Measurements from ENCODE around the gene TP73. TPM values are rescaled to one million over a fixed set of nuclear protein-coding genes. Genes with fewer than 3 reads are reported as not detected.

Gene TP73
- total RNA-seq, 4 donors from 2014 or later: 0.30 to 0.76 TPM; not detected in 2

- TF ChIP-seq CTCF (IDR thresholded peaks at IDR 0.05) (no peak), POLR2A (IDR thresholded peaks at IDR 0.05) (no peak)
- no peaks in the 10 kb centered on the region for H3K27me3 ChIP-seq
- H3K4me3 ChIP-seq: no peak overlapping the region
- intact Hi-C loops (cut with DNase I; ENCODE audit: low total_unique reads): no loop called here
- H3K36me3 ChIP-seq: no peaks in the 10 kb centered on the region
- DNase-seq: no peak
- H3K4me1 ChIP-seq: no peaks in the 10 kb centered on the region
- no peak overlapping the region for H3K27ac ChIP-seq
- no peaks in the 10 kb centered on the region for H3K9me3 ChIP-seq
These were observed 46.5 kb downstream of the TP73 start for GRCh38 chr1:3698660-3699408.

GRCh38 chr1:3699596-3699995, 47.3 kb downstream of the TP73 start:
- Histone ChIP-seq H3K9me3 (no peaks in the 10 kb centered on the region), H3K36me3 (no peaks in the 10 kb centered on the region), H3K27me3 (no peaks in the 10 kb centered on the region), H3K4me3 (no peak overlapping the region), H3K27ac (no peak overlapping the region), H3K4me1 (no peaks in the 10 kb centered on the region)
- no peak for TF ChIP-seq CTCF (IDR thresholded peaks at IDR 0.05)
- no peak for TF ChIP-seq POLR2A (IDR thresholded peaks at IDR 0.05)
- intact Hi-C loops (cut with DNase I; ENCODE audit: low total_unique reads): no loop called here
- no peak for DNase-seq

DNA sequence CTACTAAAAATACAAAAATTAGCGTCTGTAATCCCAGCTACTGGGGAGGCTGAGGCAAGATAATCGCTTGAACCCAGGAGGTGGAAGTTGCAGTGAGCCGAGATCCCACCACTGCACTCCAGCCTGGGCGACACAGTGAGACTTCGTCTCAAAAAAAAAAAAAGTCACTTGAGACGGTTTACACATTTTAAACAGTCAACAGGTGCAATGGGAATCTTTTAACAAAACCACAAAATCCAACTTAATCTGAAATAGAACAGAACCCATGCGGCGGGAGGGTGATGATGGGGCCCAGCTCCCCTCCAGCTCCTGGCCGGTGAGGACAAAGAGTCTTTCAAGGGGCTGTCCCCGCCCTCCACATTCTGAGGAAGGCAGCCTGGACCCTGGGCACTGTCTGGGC, 48.3 kb downstream of the TP73 start:
- Histone ChIP-seq H3K27ac (no peak overlapping the region), H3K4me1 (no peaks in the 10 kb centered on the region), H3K4me3 (no peak overlapping the region), H3K9me3 (no peaks in the 10 kb centered on the region), H3K36me3 (no peaks in the 10 kb centered on the region), H3K27me3 (no peaks in the 10 kb centered on the region)
- intact Hi-C loops (cut with DNase I; ENCODE audit: low total_unique reads): no loop called here
- no peak for TF ChIP-seq CTCF (IDR thresholded peaks at IDR 0.05)
- TF ChIP-seq POLR2A (IDR thresholded peaks at IDR 0.05): no peak
- no peak for DNase-seq

- no peaks in the 10 kb centered on the region for H3K4me1 ChIP-seq
- no peak overlapping the region for H3K4me3 ChIP-seq
- H3K36me3 ChIP-seq: no peaks in the 10 kb centered on the region
- H3K27ac ChIP-seq: no peak overlapping the region
- H3K9me3 ChIP-seq: no peaks in the 10 kb centered on the region
- TF ChIP-seq CTCF (IDR thresholded peaks at IDR 0.05) (no peak), POLR2A (IDR thresholded peaks at IDR 0.05) (no peak)
- DNase-seq: no peak
- intact Hi-C loops (cut with DNase I; ENCODE audit: low total_unique reads): no loop called here
- H3K27me3 ChIP-seq: no peaks in the 10 kb centered on the region
These were observed 50.2 kb downstream of the TP73 start for GRCh38 chr1:3702528-3702927.

DNA sequence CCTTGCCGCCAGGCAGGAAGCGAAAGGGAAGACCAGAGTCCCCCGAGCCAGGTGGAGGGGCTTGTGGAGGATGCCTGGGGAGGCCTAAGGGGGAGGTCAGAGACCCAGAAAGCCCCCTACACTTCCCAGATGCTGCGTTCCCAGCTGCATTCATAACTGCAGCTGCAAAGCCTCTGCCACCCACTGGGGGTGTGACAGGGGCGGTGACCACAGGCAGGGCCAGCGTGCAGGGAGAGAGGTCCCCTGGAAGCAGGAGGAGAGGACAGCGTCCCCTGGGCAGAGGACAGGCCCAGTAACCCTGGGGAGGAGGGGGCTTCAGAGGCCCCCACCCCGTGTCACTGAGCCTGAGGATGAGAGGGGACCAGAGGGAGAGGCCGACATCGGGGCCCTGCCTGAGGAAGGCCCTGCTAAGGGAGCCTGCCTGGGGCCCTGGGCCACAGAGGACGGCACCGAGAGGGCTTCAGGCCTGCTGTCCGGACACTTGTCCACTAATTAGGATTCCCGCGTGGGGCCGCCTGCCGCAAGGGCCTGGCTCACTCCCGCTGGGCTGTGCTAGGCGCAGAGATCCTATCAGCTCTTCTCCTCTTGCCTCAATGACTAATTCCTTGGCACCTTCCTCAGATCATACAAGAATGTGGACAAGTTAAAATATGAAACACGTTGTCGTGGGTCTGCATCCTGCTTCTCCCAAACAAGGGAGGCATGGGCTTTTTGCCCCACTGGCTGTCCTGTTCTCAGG, 50.8 kb downstream of the TP73 start:
- TF ChIP-seq CTCF (IDR thresholded peaks at IDR 0.05) (no peak), POLR2A (IDR thresholded peaks at IDR 0.05) (no peak)
- intact Hi-C loops (cut with DNase I; ENCODE audit: low total_unique reads): no loop called here
- H3K27me3 ChIP-seq: no peaks in the 10 kb centered on the region
- H3K4me1 ChIP-seq: no peaks in the 10 kb centered on the region
- no peaks in the 10 kb centered on the region for H3K36me3 ChIP-seq
- no peak overlapping the region for H3K27ac ChIP-seq
- no peak for DNase-seq
- no peaks in the 10 kb centered on the region for H3K9me3 ChIP-seq
- H3K4me3 ChIP-seq: no peak overlapping the region
